ENCODE measurements around the gene ATN1. TPM values are rescaled to one million over a fixed set of nuclear protein-coding genes. Genes with fewer than 3 reads are reported as not detected.

Gene ATN1
- total and polyA plus RNA-seq, 9 of the 15 experiments (the other 6 are each of a cell fraction or from before 2014, with no cell fraction given), result 0.15 to 49.8 (median 2.7) TPM

DNA sequence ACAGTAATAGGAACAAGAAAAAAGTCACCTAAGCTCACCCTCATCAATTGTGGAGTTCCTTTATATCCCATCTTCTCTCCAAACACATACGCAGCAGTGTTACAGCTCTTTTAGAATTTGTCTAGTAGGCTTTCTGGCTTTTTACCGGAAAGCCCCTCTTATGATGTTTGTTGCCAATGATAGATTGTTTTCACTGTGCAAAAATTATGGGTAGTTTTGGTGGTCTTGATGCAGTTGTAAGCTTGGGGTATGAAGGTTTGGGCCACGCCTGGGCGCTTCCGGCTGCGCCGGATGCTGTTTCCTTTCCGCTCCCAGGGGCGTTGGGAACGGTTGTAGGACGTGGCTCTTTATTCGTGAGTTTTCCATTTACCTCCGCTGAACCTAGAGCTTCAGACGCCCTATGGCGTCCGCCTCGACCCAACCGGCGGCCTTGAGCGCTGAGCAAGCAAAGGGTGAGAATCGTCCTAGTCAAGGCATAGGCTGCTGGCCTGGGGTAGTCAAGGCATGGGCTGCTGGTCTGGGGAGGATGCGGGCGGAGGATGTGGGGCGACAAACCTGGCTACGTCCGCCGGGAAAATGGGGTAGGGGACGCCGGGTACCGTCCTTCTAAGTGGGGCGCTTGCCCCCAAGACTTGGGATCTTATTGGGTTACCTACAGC, 16.1 kb downstream of the ATN1 start, which contains the start of the genes C12orf57 and RNU7-1 (continued):
- TF ChIP-seq DNMT1 (IDR thresholded peaks at IDR 0.05) (0 out of 2 replicates have a peak, but pooled peaks have one; percentile 18), CBFB (CRISPR knock-in tag; IDR thresholded peaks at IDR 0.05) (no peak), KDM5B (IDR thresholded peaks at IDR 0.05; ENCODE audit: insufficient replicate concordance, low read depth, low read length) (peak; percentile 99), BDP1 (IDR thresholded peaks at IDR 0.05; ENCODE audit: insufficient read depth, insufficient read length) (no peak), ARID2 (IDR thresholded peaks at IDR 0.05) (no peak), TCFL5 (CRISPR knock-in tag; conservative IDR thresholded peaks at IDR 0.05) (peak; percentile 56; the same call in 1 of the 2 replicates), NRF1 (conservative IDR thresholded peaks at IDR 0.05 in 1 of 2, IDR thresholded peaks at IDR 0.05 in 1 of 2) (no peak), BRCA1 (IDR thresholded peaks at IDR 0.05) (no peak), BRCA1 (CRISPR knock-in tag; IDR thresholded peaks at IDR 0.05) (no peak), RAD21 (CRISPR knock-in tag; conservative IDR thresholded peaks at IDR 0.05 in 1 of 2, IDR thresholded peaks at IDR 0.05 in 1 of 2) (peak in 1 of 2 experiments; percentile 45; a peak in 1 of 4 replicates), TCF3 (CRISPR knock-in tag; IDR thresholded peaks at IDR 0.05) (no peak), CHD1 (IDR thresholded peaks at IDR 0.05; ENCODE audit: low read length) (no peak), TCF7 (IDR thresholded peaks at IDR 0.05; ENCODE audit: borderline replicate concordance) (peak; percentile 19; the same call in 1 of the 2 replicates), HOXB6 (CRISPR knock-in tag; IDR thresholded peaks at IDR 0.05; ENCODE audit: borderline replicate concordance) (peak; percentile 84; the same call in 1 of the 2 replicates), ZNF507 (tag; conservative IDR thresholded peaks at IDR 0.05) (no peak), HMGN3 (IDR thresholded peaks at IDR 0.05; ENCODE audit: borderline replicate concordance, extremely low read depth, insufficient read length, low read depth, low read length) (peak; percentile 64), ZNF347 (CRISPR knock-in tag; IDR thresholded peaks at IDR 0.05; ENCODE audit: low read depth) (peak; percentile 15; the same call in 1 of the 2 replicates), DEAF1 (CRISPR knock-in tag; IDR thresholded peaks at IDR 0.05) (peak; percentile 58), CHCHD3 (CRISPR knock-in tag; IDR thresholded peaks at IDR 0.05) (peak; percentile 99), CEBPG (CRISPR knock-in tag; IDR thresholded peaks at IDR 0.05) (0 out of 2 replicates have a peak, but pooled peaks have one; percentile 2), CEBPG (tag; conservative IDR thresholded peaks at IDR 0.05 in 1 of 2, IDR thresholded peaks at IDR 0.05 in 1 of 2) (no peak), MCM3 (IDR thresholded peaks at IDR 0.05) (no peak), ZNF239 (CRISPR knock-in tag; IDR thresholded peaks at IDR 0.05) (peak; percentile 45; the same call in 1 of the 2 replicates), NR2C2 (CRISPR knock-in tag; IDR thresholded peaks at IDR 0.05) (no peak), NR2C2 (tag; IDR thresholded peaks at IDR 0.05) (peak; percentile 77), HES1 (IDR thresholded peaks at IDR 0.05; ENCODE audit: low read depth) (0 out of 2 replicates have a peak, but pooled peaks have one; percentile 36), ZNF431 (CRISPR knock-in tag; IDR thresholded peaks at IDR 0.05) (no peak), IRF2 (CRISPR knock-in tag; IDR thresholded peaks at IDR 0.05) (peak; percentile 54; the same call in 1 of the 2 replicates), E2F3 (CRISPR knock-in tag; IDR thresholded peaks at IDR 0.05) (peak; percentile 78), L3MBTL2 (IDR thresholded peaks at IDR 0.05) (no peak)

Measured in K562 (cell line).